Motor neuron (in vitro differentiated cells): Measurements from ENCODE around the gene SVOPL. TPM values are rescaled to one million over a fixed set of nuclear protein-coding genes. Genes with fewer than 3 reads are reported as not detected.
A peak's percentile ranks its signal among the peaks of the same experiment; 100 is the strongest.

ENCODE experiments used
- ATAC-seq, 8 experiments: fragments of 200-7000 bp; cut with Tn5 transposase; replicated peaks in 6 of 8; 2 replicates each; pipeline ENCODE4 v1.8.0; 2021; ENCODE audit warnings: mild to moderate bottlenecking in 8 of 8, moderate library complexity in 8 of 8
- H3K27ac ChIP-seq, 2 donors: fragments of 250-450 bp; sonication (Bioruptor Pico); 2 replicates each; pipeline ENCODE4 v1.9.0; 2021; ENCODE audit warnings: antibody characterized with exemption in 2 of 2, mild to moderate bottlenecking in 2 of 2, moderate library complexity in 1 of 2
- H3K4me1 ChIP-seq, 2 donors: fragments of 250-450 bp; sonication (Bioruptor Pico); replicated peaks in 1 of 2; 2 replicates each; pipeline ENCODE4 v1.6.1; 2021; ENCODE audit warnings: antibody characterized with exemption in 2 of 2, mild to moderate bottlenecking in 2 of 2, moderate library complexity in 1 of 2
- H3K4me3 ChIP-seq, 5 donors: fragments of 250-450 bp; sonication (Bioruptor Pico); 2 replicates each; pipeline ENCODE4 v1.9.0; 2021; ENCODE audit warnings: antibody characterized with exemption in 5 of 5, mild to moderate bottlenecking in 5 of 5, moderate library complexity in 4 of 5
- WGBS, 10 experiments: fragments of 450-650 bp; shearing (Covaris generic); methylation state at CpG; one replicate each; pipeline ENCODE4 v1.0.0; 2022; 5-methylcytosine and 5-hydroxymethylcytosine counted together
- in situ Hi-C, 9 experiments: fragments of 400-800 bp; cut with MboI; loops; one replicate each; pipeline ENCODE4 v1.15.0; 2021; ENCODE audit warnings: low sequenced_read_pairs in 9 of 9, low pct_unique_long_range_greater_than_20kb in 2 of 9; ENCODE audit not compliant: unreplicated experiment in 9 of 9
- total RNA-seq, 8 experiments: library from RNA; unstranded; fragments of 300-600 nt; gene quantifications; 2 replicates each; pipeline versions ENCODE4 v1.2.3 to v1.2.4, GENCODE V29; 2022

Gene SVOPL
- total RNA-seq, 8 experiments from 2014 or later: 0.05 to 0.28 (median 0.14) TPM; not detected in 1

DNA sequence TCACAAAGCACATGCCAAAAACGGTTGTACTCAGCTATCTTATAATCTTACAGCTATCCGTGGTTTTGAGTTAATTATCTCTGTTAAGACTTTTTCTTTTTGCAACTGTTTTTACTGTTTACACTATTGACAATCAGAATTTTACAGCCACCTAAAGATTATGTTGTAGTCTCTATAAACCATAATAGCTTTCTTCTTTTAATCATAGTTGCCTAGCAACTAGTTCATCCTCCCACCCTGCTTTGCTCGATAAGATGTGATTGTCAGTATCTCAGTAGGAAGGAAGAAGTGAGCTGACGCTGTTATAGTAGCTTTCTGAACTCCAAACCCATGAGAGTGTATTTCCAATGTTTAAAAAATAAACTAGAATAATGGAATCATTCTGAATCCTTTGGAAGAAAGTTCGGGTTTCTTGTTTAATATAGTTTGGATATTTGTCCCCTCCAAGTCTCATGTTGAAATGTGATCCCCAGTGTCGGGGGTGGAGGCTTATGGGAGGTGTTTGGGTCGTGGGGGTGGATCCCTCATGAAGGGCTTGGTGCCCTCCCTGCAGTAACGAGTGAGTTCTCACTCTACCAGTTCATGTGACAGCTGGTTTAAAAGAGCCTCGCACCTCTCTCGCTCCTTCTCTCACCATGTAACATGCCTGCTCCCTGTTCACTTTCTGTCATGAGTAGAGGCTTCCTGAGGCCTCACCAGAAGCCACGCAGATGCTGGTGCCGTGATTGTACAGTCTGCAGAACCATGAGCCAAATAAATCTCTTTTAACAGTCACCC, 68.1 kb downstream of the SVOPL start:
- in situ Hi-C loops: no loop called here
- 0 to 100% (median 68%) methylated on average over 2 to 9 of the region's 12 CpGs; no CpG with 5 or more reads in 1 of the 10 experiments for WGBS, 10 experiments
- ATAC-seq: no peak
- H3K27ac ChIP-seq: no peak overlapping the region
- no peaks in the 10 kb centered on the region for H3K4me1 ChIP-seq
- no peak overlapping the region for H3K4me3 ChIP-seq

DNA sequence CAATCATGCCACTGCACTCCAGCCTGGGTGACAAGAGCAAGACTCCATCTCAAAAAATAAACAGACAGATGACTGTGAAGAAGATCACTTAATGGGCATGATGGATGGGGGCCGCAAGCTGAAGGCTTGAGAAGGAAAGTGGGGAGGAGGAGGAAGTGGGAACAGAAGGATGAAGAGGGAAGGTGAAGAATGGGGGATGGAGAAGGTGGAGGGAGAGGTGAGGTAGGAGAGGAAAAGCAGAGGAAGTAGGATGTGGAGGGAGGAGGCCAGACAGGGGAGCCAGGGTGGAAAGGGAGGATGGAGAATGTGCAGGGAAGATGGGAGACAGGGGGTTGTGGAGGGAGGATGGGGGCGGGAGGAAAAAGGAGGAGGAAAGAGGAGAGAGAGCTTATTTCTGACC, 68.8 kb downstream of the SVOPL start:
- WGBS, 10 experiments: 11 to 100% (median 92%) methylated on average over 1 of the region's 2 CpGs; no CpG with 5 or more reads in 5 of the 10 experiments
- no peak for ATAC-seq
- Histone ChIP-seq H3K4me1 (no peaks in the 10 kb centered on the region), H3K4me3 (no peak overlapping the region), H3K27ac (no peak overlapping the region)
- in situ Hi-C loops: no loop called here

DNA sequence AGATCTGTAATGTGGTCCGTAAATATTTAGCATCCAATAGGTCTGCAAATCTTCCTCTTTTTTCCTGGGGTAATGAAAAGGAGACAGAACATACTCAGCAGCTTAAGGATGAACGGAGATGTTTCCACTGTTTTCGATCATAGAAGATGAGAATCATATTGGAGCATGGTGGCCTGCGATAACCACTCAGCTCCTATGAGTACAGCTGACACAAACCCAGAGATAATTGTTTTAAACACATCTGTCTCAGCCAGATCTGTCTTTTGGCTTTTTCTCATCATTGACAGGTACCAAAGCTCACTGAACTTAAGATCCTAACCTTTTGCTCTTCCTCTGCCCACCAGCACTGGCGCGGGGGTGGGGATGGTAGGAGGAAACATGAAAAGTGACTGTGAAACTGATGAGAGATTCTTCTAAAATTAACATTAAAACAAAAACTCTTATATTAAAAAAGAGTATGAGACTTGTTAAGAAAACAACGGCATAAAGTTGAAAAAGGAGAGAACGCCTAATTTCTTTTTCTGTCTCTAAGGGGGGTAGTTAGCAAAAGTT, 71.0 kb downstream of the SVOPL start:
- no peaks in the 10 kb centered on the region for H3K4me1 ChIP-seq
- no peak overlapping the region for H3K27ac ChIP-seq
- WGBS, 10 experiments: 13 to 100% (median 92%) methylated on average over 2 to 7 of the region's 8 CpGs
- in situ Hi-C loops: no loop called here
- no peak overlapping the region for H3K4me3 ChIP-seq
- ATAC-seq: no peak

DNA sequence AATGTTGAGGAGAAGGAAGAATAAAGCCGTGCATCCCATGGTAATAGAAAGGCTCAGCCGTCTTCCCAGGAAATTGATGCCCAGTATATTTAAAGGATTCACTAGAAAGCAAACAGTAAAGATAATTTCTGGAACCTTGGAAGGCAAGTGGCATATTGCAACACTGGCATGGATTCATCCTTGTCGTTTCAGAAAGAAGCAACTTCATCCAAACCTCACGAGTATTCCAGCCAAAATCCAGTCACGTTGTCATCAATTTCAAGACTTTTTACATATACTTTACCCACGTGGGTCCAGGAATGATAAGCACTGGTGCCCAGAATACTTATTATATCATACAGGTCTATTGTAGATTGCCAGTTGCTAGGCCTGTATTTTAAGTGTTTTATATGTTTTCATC, 73.8 kb downstream of the SVOPL start:
- 0 to 94% (median 75%) methylated on average over 3 to 6 of the region's 6 CpGs; no CpG with 5 or more reads in 1 of the 10 experiments for WGBS, 10 experiments
- Histone ChIP-seq H3K4me1 (no peaks in the 10 kb centered on the region), H3K27ac (no peak overlapping the region), H3K4me3 (no peak overlapping the region)
- no peak for ATAC-seq
- in situ Hi-C loops: no loop called here

DNA sequence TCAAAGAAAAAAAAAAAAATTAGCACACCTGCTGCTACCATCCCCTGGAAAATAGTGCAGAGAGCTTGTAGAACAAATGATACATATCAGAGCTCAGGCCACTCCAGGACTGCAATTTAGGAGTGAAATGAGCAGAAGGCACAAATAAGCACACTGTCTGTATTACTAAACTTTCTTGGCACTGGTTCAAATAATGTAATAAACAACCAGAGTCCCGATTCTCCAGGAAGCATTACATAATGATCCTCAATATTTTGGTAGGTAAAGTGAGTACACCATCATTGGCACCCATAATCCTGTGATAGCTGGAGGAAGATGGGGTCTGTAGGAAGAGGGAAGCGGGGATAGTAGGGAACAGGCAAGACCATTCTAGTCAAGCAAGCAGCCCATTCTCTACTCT, 74.3 kb downstream of the SVOPL start:
- 0 to 100% (median 80%) methylated on average over 1 to 2 of the region's 2 CpGs; no CpG with 5 or more reads in 1 of the 10 experiments for WGBS, 10 experiments

DNA sequence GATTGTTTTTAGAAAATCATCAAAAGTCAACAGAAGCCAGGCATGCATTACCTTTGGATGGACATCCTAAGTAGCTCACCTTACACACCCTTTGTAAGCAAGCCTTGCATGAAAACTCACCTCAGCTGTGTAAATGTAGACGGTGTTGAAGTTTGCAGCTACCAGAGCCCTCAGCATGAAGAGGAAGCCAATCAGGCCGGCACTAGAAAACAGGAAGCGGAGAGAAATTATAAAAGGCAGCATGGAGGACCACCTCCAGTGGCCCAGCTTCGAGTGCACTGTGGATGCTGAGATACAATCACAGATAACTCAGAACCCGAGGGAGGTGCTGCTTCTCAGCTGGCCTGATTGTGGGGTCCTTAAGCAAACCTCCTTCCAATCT, 75.3 kb downstream of the SVOPL start:
- 12 to 100% (median 78%) methylated on average over 1 to 4 of the region's 5 CpGs; no CpG with 5 or more reads in 5 of the 10 experiments for WGBS, 10 experiments
- in situ Hi-C loops: no loop called here
- Histone ChIP-seq H3K4me3 (no peak overlapping the region), H3K4me1 (no peaks in the 10 kb centered on the region), H3K27ac (no peak overlapping the region)
- ATAC-seq: no peak

More for the DNA sequence above, 74.3 kb downstream of the SVOPL start:
- no peak for ATAC-seq
- in situ Hi-C loops: no loop called here
- Histone ChIP-seq H3K4me3 (no peak overlapping the region), H3K4me1 (no peaks in the 10 kb centered on the region), H3K27ac (no peak overlapping the region)

DNA sequence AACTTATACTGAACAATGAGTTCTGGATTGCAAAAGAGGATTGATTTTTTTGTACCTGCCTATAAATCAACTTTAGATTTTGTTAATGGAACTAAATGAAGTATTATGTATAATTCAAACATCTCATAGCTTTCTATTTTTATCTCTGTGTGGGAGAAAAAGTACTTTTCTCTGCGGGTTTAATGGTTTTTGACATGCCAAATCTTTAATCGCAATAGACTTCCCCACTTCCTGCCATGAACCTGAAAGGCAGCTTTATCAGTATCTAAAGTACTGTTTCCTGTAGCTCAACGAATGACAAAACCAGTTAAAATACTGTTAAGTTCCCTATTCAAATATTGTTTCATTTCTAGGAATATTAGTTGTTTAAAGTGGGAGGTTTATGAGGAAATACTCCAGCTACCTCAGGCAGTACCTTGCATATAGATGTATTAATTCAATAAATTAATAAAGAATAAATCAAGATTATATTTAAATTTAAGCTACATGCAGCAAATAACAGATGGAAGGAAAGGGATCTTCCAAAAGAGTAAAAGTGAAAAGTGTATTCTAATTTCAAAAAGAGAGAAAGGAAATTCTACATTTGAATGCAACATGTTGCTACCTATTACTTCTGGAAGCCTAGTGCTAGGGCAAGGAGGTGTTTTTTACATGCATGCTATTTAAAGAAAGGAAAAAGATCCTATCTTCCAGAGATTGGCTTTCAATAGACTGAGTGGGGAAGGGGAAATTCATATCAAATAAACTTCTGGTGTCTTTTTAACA, 75.9 kb downstream of the SVOPL start:
- in situ Hi-C loops: no loop called here
- H3K4me3 ChIP-seq: no peak overlapping the region
- WGBS, 10 experiments: 10 to 89% (median 43%) methylated on average over 1 to 3 of the region's 3 CpGs
- no peak for ATAC-seq
- no peaks in the 10 kb centered on the region for H3K4me1 ChIP-seq
- H3K27ac ChIP-seq: no peak overlapping the region

DNA sequence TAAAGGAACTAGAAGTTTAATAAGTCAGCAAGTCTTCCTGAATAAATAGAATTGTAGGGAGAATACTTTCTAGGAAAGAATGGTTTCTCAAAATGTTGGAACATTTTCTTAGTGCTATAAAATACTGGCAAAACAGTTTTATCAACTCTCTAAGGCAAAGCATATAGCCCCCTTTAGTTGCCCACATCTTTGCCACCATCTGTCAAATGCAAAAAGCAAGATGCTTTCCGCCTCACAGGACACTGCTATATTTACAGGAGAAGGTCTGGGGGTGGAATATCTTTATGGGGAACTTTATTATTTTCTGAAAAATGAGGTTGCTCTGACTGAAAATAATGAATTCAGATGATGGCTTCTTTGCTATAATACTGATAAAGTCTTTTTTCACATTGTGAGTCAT, 78.3 kb downstream of the SVOPL start:
- WGBS, 10 experiments: 0 to 100% (median 85%) methylated on average over 1 of the region's 1 CpG; no CpG with 5 or more reads in 4 of the 10 experiments
- ATAC-seq: no peak
- Histone ChIP-seq H3K27ac (no peak overlapping the region), H3K4me3 (no peak overlapping the region), H3K4me1 (no peaks in the 10 kb centered on the region)
- in situ Hi-C loops: no loop called here

DNA sequence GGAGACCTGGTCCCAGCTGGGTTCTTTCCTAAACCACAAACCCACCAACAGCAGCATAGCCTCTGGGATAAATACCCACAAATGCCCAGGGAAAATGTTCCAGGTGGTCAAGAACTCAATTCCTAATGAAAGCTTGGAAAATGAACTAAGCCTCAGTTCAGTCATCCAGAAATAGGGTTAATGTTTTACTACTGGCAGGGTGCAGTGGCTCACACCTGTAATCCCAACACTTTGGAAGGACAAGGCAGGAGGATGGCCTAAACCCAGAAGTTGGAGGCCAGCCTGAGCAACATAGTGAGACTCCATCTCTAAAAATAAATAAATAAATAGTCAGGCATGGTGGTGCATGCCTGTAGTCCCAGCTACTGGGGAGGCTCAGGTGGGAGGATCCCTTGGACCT, 82.2 kb downstream of the SVOPL start:
- H3K27ac ChIP-seq: no peak overlapping the region
- ATAC-seq: no peak
- no peak overlapping the region for H3K4me3 ChIP-seq
- no peaks in the 10 kb centered on the region for H3K4me1 ChIP-seq
- in situ Hi-C loops: no loop called here

DNA sequence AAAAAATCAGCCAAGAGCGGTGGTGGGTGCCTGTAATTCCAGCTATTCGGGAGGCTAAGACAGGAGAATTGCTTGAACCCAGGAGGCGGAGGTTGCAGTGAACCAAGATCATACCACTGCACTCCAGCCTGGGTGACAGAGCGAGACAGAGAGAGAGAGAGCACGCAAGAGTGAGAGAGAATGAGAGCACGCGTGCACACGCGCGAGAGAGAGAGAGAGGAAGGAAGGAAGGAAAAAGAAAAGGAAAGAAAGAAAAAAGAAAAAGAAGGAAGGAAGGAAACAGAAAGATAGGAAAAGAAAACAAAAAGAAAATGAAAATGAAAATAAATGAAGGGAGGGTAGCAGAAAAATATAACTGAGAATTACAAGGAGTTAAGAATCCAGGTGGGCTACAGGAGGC, 82.7 kb downstream of the SVOPL start:
- no peaks in the 10 kb centered on the region for H3K4me1 ChIP-seq
- no peak overlapping the region for H3K27ac ChIP-seq
- no peak for ATAC-seq
- in situ Hi-C loops: no loop called here
- WGBS, 10 experiments: 59 to 100% (median 93%) methylated on average over 3 to 10 of the region's 10 CpGs
- H3K4me3 ChIP-seq: no peak overlapping the region

DNA sequence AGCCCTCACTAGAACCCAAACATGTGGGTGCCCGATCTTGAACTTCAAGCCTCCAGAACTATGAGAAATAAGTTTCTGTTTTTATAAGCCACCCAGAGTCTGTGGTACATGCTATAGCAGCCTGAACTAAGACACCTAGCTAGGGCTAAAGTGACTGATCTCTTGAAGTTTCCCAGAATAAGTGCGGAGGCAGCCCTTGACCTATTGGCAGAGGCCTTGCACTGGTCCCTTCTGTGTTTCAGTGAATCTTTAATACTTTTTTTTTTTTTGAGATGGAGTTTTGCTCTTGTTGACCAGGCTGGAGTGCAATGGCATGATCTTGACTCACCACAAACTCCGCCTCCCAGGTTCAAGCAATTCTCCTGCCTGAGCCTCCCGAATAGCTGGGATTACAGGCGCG, 85.1 kb downstream of the SVOPL start:
- Histone ChIP-seq H3K4me3 (no peak overlapping the region), H3K4me1 (no peaks in the 10 kb centered on the region), H3K27ac (no peak overlapping the region)
- 44 to 100% (median 96%) methylated on average over 1 to 6 of the region's 6 CpGs; no CpG with 5 or more reads in 1 of the 10 experiments for WGBS, 10 experiments
- in situ Hi-C loops: no loop called here
- no peak for ATAC-seq

DNA sequence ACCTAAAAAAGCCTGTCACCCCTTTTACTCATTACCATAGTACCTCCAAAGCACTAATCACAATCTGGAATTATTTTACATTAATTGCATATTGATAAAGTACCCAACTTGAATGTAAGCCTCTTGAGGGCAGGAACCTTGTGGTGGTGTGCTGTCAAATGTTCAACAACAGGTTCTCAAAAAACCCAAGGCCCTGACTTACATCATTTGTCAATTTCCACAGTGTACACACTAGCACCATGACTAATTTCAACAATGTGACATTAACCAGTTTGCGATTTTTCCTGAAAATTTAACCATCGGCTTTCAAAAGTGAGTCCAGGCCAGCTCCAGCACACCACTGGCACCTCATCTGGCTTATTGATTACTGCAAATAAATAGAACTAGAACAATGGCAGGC, 87.5 kb downstream of the SVOPL start:
- in situ Hi-C loops: no loop called here
- Histone ChIP-seq H3K27ac (no peak overlapping the region), H3K4me1 (peaks cover 3 to 7% of the 10 kb centered on the region in 2 donors), H3K4me3 (no peak overlapping the region)
- 80 to 100% (median 100%) methylated on average over 1 to 2 of the region's 2 CpGs; no CpG with 5 or more reads in 2 of the 10 experiments for WGBS, 10 experiments
- ATAC-seq: no peak

DNA sequence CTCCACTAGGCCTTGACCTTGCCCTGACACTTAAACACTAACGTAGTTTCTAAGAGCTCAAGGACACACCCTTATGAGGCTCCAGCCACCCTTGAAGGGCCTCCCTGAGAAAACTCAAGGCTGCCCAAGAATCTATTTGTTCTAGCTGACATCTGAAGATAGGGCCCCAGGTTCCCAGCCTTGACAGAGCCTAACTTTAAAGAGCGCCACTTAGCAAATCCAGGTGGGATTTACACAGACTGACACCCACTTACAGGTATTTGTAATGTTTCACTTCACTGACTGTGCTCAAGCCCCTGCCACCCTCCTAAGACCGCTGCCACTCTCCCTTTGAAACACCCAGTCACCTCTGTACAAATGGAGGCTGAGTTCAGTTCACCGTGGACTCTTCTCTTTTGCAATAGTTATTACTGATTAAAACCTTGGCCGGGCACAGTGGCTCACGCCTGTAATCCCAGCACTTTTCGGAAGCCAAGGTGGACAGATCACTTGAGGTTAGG, 90.4 kb downstream of the SVOPL start:
- no peak overlapping the region for H3K4me3 ChIP-seq
- peak in 2 of 8 experiments; percentile 42 to 45 for ATAC-seq
- in situ Hi-C loops: no loop called here
- 0 to 100% (median 70%) methylated on average over 1 to 4 of the region's 7 CpGs; no CpG with 5 or more reads in 2 of the 10 experiments for WGBS, 10 experiments
- no peak overlapping the region for H3K27ac ChIP-seq
- H3K4me1 ChIP-seq: peaks cover 16 to 17% of the 10 kb centered on the region in 2 donors
